ENCODE data around the gene SNRNP70. TPM values are rescaled to one million over a fixed set of nuclear protein-coding genes. Genes with fewer than 3 reads are reported as not detected.
"Not testable (repeated sequence)": the region's sequence is repeated elsewhere in the genome, so short reads cannot be mapped to it uniquely, and the experiment has no call there.

Gene SNRNP70
- total RNA-seq, 1 donor from 2014 or later, result 296 TPM

DNA sequence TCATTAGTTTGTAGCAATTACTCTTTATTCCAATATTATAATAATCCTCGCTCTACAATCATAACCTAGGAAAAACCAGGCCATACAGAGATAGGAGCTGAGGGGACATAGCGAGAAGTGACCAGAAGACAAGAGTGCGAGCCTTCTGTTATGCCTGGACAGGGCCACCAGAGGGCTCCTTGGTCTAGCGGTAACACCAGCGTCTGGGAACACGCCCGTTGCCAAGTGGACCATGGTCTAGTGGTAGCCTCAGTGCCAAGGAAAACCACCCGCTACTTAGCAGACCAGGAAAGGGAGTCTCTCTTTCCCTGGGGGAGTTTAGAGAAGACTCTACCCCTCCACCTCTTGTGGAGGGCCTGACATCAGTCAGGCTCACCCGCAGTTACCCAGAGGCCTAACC is 10.4 kb upstream of the SNRNP70 start:
- Mint-ChIP-seq H3K4me1 (ENCODE audit: unreplicated experiment) (peaks cover 10% of the 10 kb centered on the region), H3K27me3 (peaks cover 45% of the 10 kb centered on the region)
- H3K36me3 Mint-ChIP-seq; H3K9me3 Mint-ChIP-seq; DNase-seq (ENCODE audit: extremely low spot score, unreplicated experiment); H3K4me3 Mint-ChIP-seq; H3K27ac Mint-ChIP-seq: not testable (repeated sequence)
- peak; percentile 80 for TF ChIP-seq CTCF (conservative IDR thresholded peaks at IDR 0.05)

DNA sequence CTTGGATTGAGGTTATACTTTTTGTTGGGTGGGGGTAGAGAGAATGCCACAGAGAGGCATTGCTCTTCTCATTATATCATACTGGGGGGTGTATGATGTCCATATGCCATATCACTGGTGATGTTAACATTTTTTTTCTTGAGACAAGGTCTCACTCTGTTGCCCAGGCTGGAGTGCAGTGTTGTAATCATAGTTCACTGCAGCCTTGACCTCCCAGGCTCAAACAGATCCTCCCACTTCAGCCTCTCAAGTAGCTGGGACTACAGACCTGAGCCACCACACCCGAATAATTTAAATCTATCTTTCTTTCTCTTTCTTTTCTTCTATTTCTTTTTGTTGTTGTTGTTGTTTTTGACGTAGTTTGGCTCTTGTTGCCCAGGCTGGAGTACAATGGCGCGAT is 4.9 kb upstream of the SNRNP70 start:
- no peak for DNase-seq (ENCODE audit: extremely low spot score, unreplicated experiment)
- no peak overlapping the region for H3K27ac Mint-ChIP-seq
- no peak for TF ChIP-seq CTCF (conservative IDR thresholded peaks at IDR 0.05)
- H3K4me1 Mint-ChIP-seq (ENCODE audit: unreplicated experiment), result peaks cover 4% of the 10 kb centered on the region
- H3K36me3 Mint-ChIP-seq, result no peaks in the 10 kb centered on the region
- no peaks in the 10 kb centered on the region for H3K9me3 Mint-ChIP-seq
- H3K27me3 Mint-ChIP-seq, result peaks cover 10% of the 10 kb centered on the region
- no peak overlapping the region for H3K4me3 Mint-ChIP-seq

DNA sequence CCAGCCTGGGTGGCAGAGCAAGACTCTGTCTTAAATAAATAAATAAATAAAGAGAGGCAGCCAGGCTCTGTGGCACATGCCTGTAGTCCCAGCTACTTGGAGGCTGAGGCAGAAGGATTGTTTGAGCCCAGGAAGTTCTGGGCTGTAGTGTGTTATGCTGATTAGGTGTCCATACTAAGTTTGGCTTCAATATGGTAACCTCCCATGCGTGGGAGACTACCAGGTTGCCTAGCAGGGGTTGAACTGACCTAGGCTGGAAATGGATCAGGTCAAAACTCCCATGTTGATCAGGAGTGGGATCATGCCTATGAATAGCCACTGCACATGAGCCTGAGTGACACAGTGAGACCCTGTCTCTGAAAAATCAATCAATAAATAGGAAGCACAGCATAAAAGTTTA is 4.0 kb upstream of the SNRNP70 start:
- TF ChIP-seq CTCF (conservative IDR thresholded peaks at IDR 0.05), result no peak

DNA sequence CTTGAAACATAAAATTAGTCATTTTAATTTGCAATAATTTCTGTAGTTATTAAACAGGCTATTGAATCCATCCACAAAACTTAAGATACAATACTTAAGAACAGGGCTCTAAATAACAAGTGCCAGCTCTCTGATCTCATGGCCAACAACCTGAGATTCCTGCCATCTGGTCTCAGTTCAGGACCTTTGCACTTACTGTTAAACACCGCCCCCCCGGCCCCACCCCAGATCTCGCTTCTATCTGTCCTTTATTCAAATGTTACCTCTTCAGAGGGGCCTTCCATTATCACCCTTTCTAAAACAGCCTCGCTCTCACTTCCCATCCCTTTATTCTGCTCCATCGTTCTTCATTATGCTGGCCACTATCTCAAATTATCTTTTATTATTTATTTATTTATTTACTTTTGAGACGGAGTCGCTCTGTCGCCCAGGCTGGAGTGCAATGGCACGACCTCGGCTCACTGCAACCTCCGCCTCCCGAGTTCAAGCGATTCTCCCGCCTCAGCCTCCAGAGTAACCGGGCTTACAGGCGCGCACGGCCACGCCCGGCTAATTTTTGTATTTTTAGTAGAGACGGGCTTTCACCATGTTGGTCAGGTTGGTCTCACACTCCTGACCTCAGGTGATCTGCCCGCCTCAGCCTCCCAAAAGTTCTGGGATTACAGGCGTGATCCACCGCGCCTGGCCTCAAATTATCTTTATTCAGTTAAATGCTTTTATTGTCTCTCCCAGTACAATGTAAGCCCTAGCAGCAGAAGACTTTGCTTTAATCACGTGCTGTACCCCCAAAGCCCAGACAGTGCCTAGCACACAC is 838 bp upstream of the SNRNP70 start:
- peaks cover 8% of the 10 kb centered on the region for H3K27me3 Mint-ChIP-seq
- H3K4me3 Mint-ChIP-seq, result peak overlapping the region; percentile 97
- no peak for DNase-seq (ENCODE audit: extremely low spot score, unreplicated experiment)
- TF ChIP-seq CTCF (conservative IDR thresholded peaks at IDR 0.05), result no peak
- peaks cover 10% of the 10 kb centered on the region for H3K4me1 Mint-ChIP-seq (ENCODE audit: unreplicated experiment)
- no peaks in the 10 kb centered on the region for H3K9me3 Mint-ChIP-seq
- H3K27ac Mint-ChIP-seq, result peak overlapping the region; percentile 79
- peaks cover 6% of the 10 kb centered on the region for H3K36me3 Mint-ChIP-seq

More for the DNA sequence above, 4.0 kb upstream of the SNRNP70 start:
- DNase-seq (ENCODE audit: extremely low spot score, unreplicated experiment), result no peak
- Mint-ChIP-seq H3K27ac (no peak overlapping the region), H3K4me1 (ENCODE audit: unreplicated experiment) (peaks cover 4% of the 10 kb centered on the region), H3K27me3 (peaks cover 8% of the 10 kb centered on the region), H3K4me3 (no peak overlapping the region), H3K9me3 (no peaks in the 10 kb centered on the region), H3K36me3 (no peaks in the 10 kb centered on the region)

GRCh38 chr19:49085868-49086232 is 599 bp downstream of the SNRNP70 start:
- no peak for DNase-seq (ENCODE audit: extremely low spot score, unreplicated experiment)
- H3K36me3 Mint-ChIP-seq, result peaks cover 10% of the 10 kb centered on the region
- H3K4me1 Mint-ChIP-seq (ENCODE audit: unreplicated experiment), result peaks cover 10% of the 10 kb centered on the region
- H3K9me3 Mint-ChIP-seq, result no peaks in the 10 kb centered on the region
- no peak for TF ChIP-seq CTCF (conservative IDR thresholded peaks at IDR 0.05)
- H3K4me3 Mint-ChIP-seq, result peak overlapping the region; percentile 97
- peaks cover 3% of the 10 kb centered on the region for H3K27me3 Mint-ChIP-seq
- peak overlapping the region; percentile 79 for H3K27ac Mint-ChIP-seq
